WTC11 (cell line): ENCODE results near the gene BMP6. TPM values are rescaled to one million over a fixed set of nuclear protein-coding genes. Genes with fewer than 3 reads are reported as not detected.

Experiments used
- ATAC-seq: fragments of 200-7000 bp; cut with Tn5 transposase; 2 replicates; pipeline ENCODE4 v1.10.0; 2021; ENCODE audit warnings: mild to moderate bottlenecking, moderate library complexity
- CTCF ChIA-PET: fragments of 300-600 bp; sonication (Branson Sonifier 250); formaldehyde crosslinking; loops from one replicate; lab custom pipeline; 2021; ENCODE audit warnings: antibody characterized with exemption; lab: Charles Lee
- POLR2A ChIA-PET: fragments of 350-600 bp; sonication (Branson Sonifier 250); formaldehyde crosslinking; loops from one replicate; lab custom pipeline; 2021; ENCODE audit warnings: antibody characterized with exemption; lab: Charles Lee
- DNase-seq: peaks from one replicate; pipeline ENCODE4 v3.0.0; 2021; ENCODE audit warnings: low spot score
- H3K27ac Mint-ChIP-seq: 2 replicates; pipeline ENCODE4 v1.8.0; 2021; ENCODE audit warnings: mixed read lengths
- H3K27me3 Mint-ChIP-seq: 2 replicates; pipeline ENCODE4 v1.8.0; 2021; ENCODE audit warnings: low read depth, mild to moderate bottlenecking, moderate library complexity, mixed read lengths
- H3K36me3 Mint-ChIP-seq: 2 replicates; pipeline ENCODE4 v1.8.0; 2021; ENCODE audit warnings: mixed read lengths
- H3K4me1 Mint-ChIP-seq: 2 replicates; pipeline ENCODE4 v1.8.0; 2022; ENCODE audit warnings: mixed read lengths
- H3K4me3 Mint-ChIP-seq: 2 replicates; pipeline ENCODE4 v1.8.0; 2021; ENCODE audit warnings: mild to moderate bottlenecking, moderate library complexity, mixed read lengths
- H3K9me3 Mint-ChIP-seq: 2 replicates; pipeline ENCODE4 v1.8.0; 2021; ENCODE audit warnings: mixed read lengths
- ARID4B ChIP-seq: sonication (generic); formaldehyde crosslinking; IDR thresholded peaks from 2 replicates; pipeline ENCODE4 v1.8.0; 2023; ENCODE audit warnings: missing genetic modification reagents, mild to moderate bottlenecking, borderline replicate concordance
- CTCF ChIP-seq: fragments of 200-600 bp; IDR thresholded peaks from 2 replicates; pipeline ENCODE4 v1.8.0; 2022; ENCODE audit warnings: antibody characterized with exemption
- ELF4 ChIP-seq: sonication (generic); formaldehyde crosslinking; IDR thresholded peaks from 2 replicates; pipeline ENCODE4 v1.8.1; 2022; ENCODE audit warnings: low read depth, mild to moderate bottlenecking, moderate library complexity, missing genetic modification reagents
- ETV6 ChIP-seq: sonication (generic); formaldehyde crosslinking; IDR thresholded peaks from 2 replicates; pipeline ENCODE4 v1.8.1; 2022; ENCODE audit warnings: mild to moderate bottlenecking, missing genetic modification reagents
- FOXK1 ChIP-seq: sonication (generic); formaldehyde crosslinking; IDR thresholded peaks from 2 replicates; pipeline ENCODE4 v1.8.0; 2022; ENCODE audit warnings: mild to moderate bottlenecking, moderate library complexity, missing genetic modification reagents
- GTF2I ChIP-seq: fragments of 250-450 bp; sonication (Bioruptor Pico); conservative IDR thresholded peaks from 2 replicates; pipeline ENCODE4 v1.4.0; 2021; ENCODE audit warnings: mild to moderate bottlenecking
- HMGA2 ChIP-seq: fragments of 250-450 bp; sonication (Bioruptor Pico); IDR thresholded peaks from 2 replicates; pipeline ENCODE4 v1.4.0; 2021; ENCODE audit warnings: mild to moderate bottlenecking, moderate library complexity
- HMGXB4 ChIP-seq: sonication (generic); formaldehyde crosslinking; IDR thresholded peaks from 2 replicates; pipeline ENCODE4 v1.8.1; 2023; ENCODE audit warnings: mild to moderate bottlenecking, moderate library complexity, missing genetic modification reagents
- JAZF1 ChIP-seq: fragments of 250-450 bp; sonication (Bioruptor Pico); IDR thresholded peaks from 2 replicates; pipeline ENCODE4 v1.9.0; 2021; ENCODE audit warnings: moderate library complexity, mild to moderate bottlenecking, inconsistent platforms
- KAT7 ChIP-seq: sonication (generic); formaldehyde crosslinking; IDR thresholded peaks from 2 replicates; pipeline ENCODE4 v1.8.1; 2023; ENCODE audit warnings: missing genetic modification reagents, mild to moderate bottlenecking, borderline replicate concordance
- MLX ChIP-seq: sonication (generic); formaldehyde crosslinking; IDR thresholded peaks from 2 replicates; pipeline ENCODE4 v1.8.1; 2023; ENCODE audit warnings: mild to moderate bottlenecking, missing genetic modification reagents, moderate library complexity
- NFATC4 ChIP-seq: fragments of 250-450 bp; sonication (Bioruptor Pico); IDR thresholded peaks from 2 replicates; pipeline ENCODE4 v1.9.0; 2021; ENCODE audit warnings: mild to moderate bottlenecking
- NFYB ChIP-seq: sonication (generic); formaldehyde crosslinking; conservative IDR thresholded peaks from 2 replicates; pipeline ENCODE4 v1.8.0; 2022; ENCODE audit warnings: low read depth, missing genetic modification reagents
- NR1H2 ChIP-seq: sonication (generic); formaldehyde crosslinking; IDR thresholded peaks from 2 replicates; pipeline ENCODE4 v1.9.0; 2021; ENCODE audit warnings: mild to moderate bottlenecking, moderate library complexity, missing genetic modification reagents
- SOX15 ChIP-seq: fragments of 250-450 bp; sonication (Bioruptor Pico); IDR thresholded peaks from 2 replicates; pipeline ENCODE4 v1.9.0; 2021; ENCODE audit warnings: mild to moderate bottlenecking
- USF1 ChIP-seq: sonication (generic); formaldehyde crosslinking; IDR thresholded peaks from 2 replicates; pipeline ENCODE4 v1.8.0; 2022; ENCODE audit warnings: mild to moderate bottlenecking, missing genetic modification reagents
- ZMAT4 ChIP-seq: fragments of 250-450 bp; sonication (Bioruptor Pico); IDR thresholded peaks from 2 replicates; pipeline ENCODE4 v1.9.0; 2021; ENCODE audit warnings: mild to moderate bottlenecking
- ZNF121 ChIP-seq: sonication (generic); formaldehyde crosslinking; IDR thresholded peaks from 2 replicates; pipeline ENCODE4 v1.8.0; 2023; ENCODE audit warnings: missing genetic modification reagents
- ZNF138 ChIP-seq: sonication (generic); formaldehyde crosslinking; conservative IDR thresholded peaks from 2 replicates; pipeline ENCODE4 v1.8.1; 2022; ENCODE audit warnings: mild to moderate bottlenecking, moderate library complexity, missing genetic modification reagents
- ZNF416 ChIP-seq: fragments of 250-450 bp; sonication (Bioruptor Pico); IDR thresholded peaks from 2 replicates; pipeline ENCODE4 v1.9.0; 2021; ENCODE audit warnings: mild to moderate bottlenecking, inconsistent platforms
- ZNF423 ChIP-seq: fragments of 250-450 bp; sonication (Bioruptor Pico); IDR thresholded peaks from 2 replicates; pipeline ENCODE4 v2.1.2; 2022; ENCODE audit warnings: mild to moderate bottlenecking, moderate library complexity
- total RNA-seq: library from RNA; stranded (reverse); gene quantifications from 3 replicates; pipeline ENCODE4 v1.2.3, GENCODE V29; 2021

Gene BMP6
- total RNA-seq, 1 experiment from 2014 or later, result 1.0 TPM

GRCh38 chr6:7770111-7770510 lies 44.2 kb downstream of the BMP6 start (continued):
- TF ChIP-seq ARID4B (CRISPR knock-in tag) (no peak), GTF2I (CRISPR knock-in tag) (no peak), ZNF416 (CRISPR knock-in tag) (no peak)

- ChIA-PET POLR2A (no interaction called here), CTCF (no interaction called here)
- Mint-ChIP-seq H3K36me3 (peaks cover 4% of the 10 kb centered on the region; the same call in 1 of the 2 replicates), H3K27me3 (no peaks in the 10 kb centered on the region; the same call in 1 of the 2 replicates), H3K27ac (no peak overlapping the region), H3K9me3 (peaks cover 6% of the 10 kb centered on the region), H3K4me3 (peak overlapping the region; percentile 15; the same call in 1 of the 2 replicates), H3K4me1 (peaks cover 51% of the 10 kb centered on the region)
- peak; percentile 68 for ATAC-seq
- DNase-seq, result no peak
- no peak for TF ChIP-seq HMGXB4
- no peak for TF ChIP-seq NFATC4
- TF ChIP-seq MLX (CRISPR knock-in tag), result no peak
- no peak for TF ChIP-seq ZMAT4 (CRISPR knock-in tag)
- no peak for TF ChIP-seq NFYB (CRISPR knock-in tag)
- no peak for TF ChIP-seq ZNF121
- TF ChIP-seq CTCF, result no peak
- TF ChIP-seq KAT7 (CRISPR knock-in tag), result no peak
- TF ChIP-seq ZNF138 (CRISPR knock-in tag), result no peak
- TF ChIP-seq USF1 (CRISPR knock-in tag), result no peak
- no peak for TF ChIP-seq NR1H2 (CRISPR knock-in tag)
- TF ChIP-seq ETV6, result no peak
- TF ChIP-seq FOXK1 (CRISPR knock-in tag), result no peak
- no peak for TF ChIP-seq HMGA2 (CRISPR knock-in tag)
- no peak for TF ChIP-seq JAZF1 (CRISPR knock-in tag)
- TF ChIP-seq ZNF423 (CRISPR knock-in tag), result no peak
- TF ChIP-seq ELF4 (CRISPR knock-in tag), result no peak
- no peak for TF ChIP-seq SOX15
These were observed 44.7 kb downstream of the BMP6 start for GRCh38 chr6:7770601-7771000.
